SU-DHL-6 (cell line): ENCODE measurements around the gene UTS2R.

Source experiments
- H2AFZ ChIP-seq: fragments of 200-600 bp; sonication (generic); 2 replicates; pipeline ENCODE4 v1.6.1; 2014; ENCODE audit warnings: low read depth, mild to moderate bottlenecking, moderate library complexity, mixed read lengths, antibody characterized with exemption, low read length; ENCODE audit not compliant: severe bottlenecking
- H3F3A ChIP-seq: fragments of 200-600 bp; shearing (Covaris generic); 2 replicates; pipeline ENCODE4 v1.6.0; 2016; ENCODE audit warnings: antibody characterized with exemption, mild to moderate bottlenecking; ENCODE audit not compliant: insufficient read depth
- H3K27ac ChIP-seq: fragments of 200-600 bp; sonication (generic); 2 replicates; pipeline ENCODE4 v1.5.1; 2016; ENCODE audit warnings: low read depth, mild to moderate bottlenecking, low read length, moderate library complexity, mixed read lengths
- H3K27me3 ChIP-seq: fragments of 200-600 bp; sonication (generic), shearing (Covaris generic); 2 replicates; pipeline ENCODE4 v1.6.0; 2014; ENCODE audit warnings: mild to moderate bottlenecking, low read length
- H3K36me3 ChIP-seq: fragments of 200-600 bp; sonication (generic); 2 replicates; pipeline ENCODE4 v1.6.1; 2014; ENCODE audit warnings: mild to moderate bottlenecking, low read length, mixed read lengths
- H3K4me2 ChIP-seq: fragments of 300-600, 200-600 bp; shearing (Covaris generic), sonication (generic); 2 replicates; pipeline ENCODE4 v1.6.0; 2014; ENCODE audit warnings: low read length, low read depth, mild to moderate bottlenecking; ENCODE audit not compliant: poor library complexity, severe bottlenecking
- H3K4me3 ChIP-seq: fragments of 200-600 bp; sonication (generic); 2 replicates; pipeline ENCODE4 v1.5.1; 2014; ENCODE audit warnings: antibody characterized with exemption, low read length, mild to moderate bottlenecking, mixed read lengths; ENCODE audit not compliant: insufficient read depth, poor library complexity, severe bottlenecking
- H3K79me2 ChIP-seq: fragments of 200-600 bp; sonication (generic); 2 replicates; pipeline ENCODE4 v1.6.1; 2014; ENCODE audit warnings: mild to moderate bottlenecking, low read length, moderate library complexity; ENCODE audit not compliant: insufficient read depth
- H3K9ac ChIP-seq: fragments of 200-600 bp; sonication (generic); 2 replicates; pipeline ENCODE4 v1.7.0; 2014; ENCODE audit warnings: mild to moderate bottlenecking, low read length
- H3K9me2 ChIP-seq: fragments of 200-600 bp; sonication (generic); replicated peaks from 2 replicates; pipeline ENCODE4 v1.6.1; 2014; ENCODE audit warnings: low read length; ENCODE audit not compliant: insufficient read depth
- H3K9me3 ChIP-seq: fragments of 200-600 bp; sonication (generic); 2 replicates; pipeline ENCODE4 v1.6.1; 2014; ENCODE audit warnings: low read length, mixed read lengths; ENCODE audit not compliant: insufficient read depth
- H4K20me1 ChIP-seq: fragments of 200-600 bp; sonication (generic); 2 replicates; pipeline ENCODE4 v1.6.1; 2014; ENCODE audit warnings: low read depth, mild to moderate bottlenecking, antibody characterized with exemption, low read length, moderate library complexity, mixed read lengths
- EZH2phosphoT487 ChIP-seq: fragments of 200-600 bp; sonication (generic), shearing (Covaris generic); conservative IDR thresholded peaks from 2 replicates; pipeline ENCODE4 v1.6.1; 2018; ENCODE audit warnings: mild to moderate bottlenecking, antibody characterized with exemption, low read length, moderate library complexity, mixed read lengths
- TF ChIP-seq, protein P1 (sequence below): fragments of 200-600 bp; sonication (generic); IDR thresholded peaks from one replicate; pipeline ENCODE4 v1.5.1; 2017; ENCODE audit warnings: antibody characterized with exemption, mild to moderate bottlenecking, low read length, moderate library complexity; ENCODE audit not compliant: insufficient read depth, poor library complexity, severe bottlenecking

Gene UTS2R

DNA sequence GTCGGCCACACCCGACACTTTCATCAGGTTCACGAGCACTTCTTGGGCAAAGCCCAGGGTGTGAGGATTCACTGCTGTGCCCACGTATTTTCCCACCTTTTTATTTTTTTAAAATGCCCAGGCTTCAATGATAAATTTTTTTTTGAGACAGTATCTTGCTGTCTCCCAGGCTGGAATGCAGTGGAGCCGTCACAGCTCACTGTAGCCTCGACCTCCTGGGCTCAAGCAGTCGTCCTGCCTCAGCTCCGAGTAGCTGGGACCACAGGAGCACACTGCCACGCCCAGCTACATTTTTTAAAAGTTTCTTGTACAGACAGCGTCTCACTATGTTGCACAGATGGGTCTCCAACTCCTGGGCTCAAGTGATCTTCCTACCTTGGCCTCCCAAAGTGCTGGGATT is 17.8 kb downstream of the UTS2R start:
- Histone ChIP-seq H3K9me2 (no peaks in the 10 kb centered on the region), H3K9ac (no peak overlapping the region), H3K79me2 (no peaks in the 10 kb centered on the region), H4K20me1 (no peaks in the 10 kb centered on the region), H3K27ac (no peak overlapping the region), H3K4me3 (no peak overlapping the region), H2AFZ (no peak overlapping the region), H3F3A (no peaks in the 10 kb centered on the region), H3K36me3 (no peaks in the 10 kb centered on the region), H3K9me3 (no peaks in the 10 kb centered on the region), H3K27me3 (no peaks in the 10 kb centered on the region), H3K4me2 (no peak overlapping the region)
- TF ChIP-seq, protein P1, sequence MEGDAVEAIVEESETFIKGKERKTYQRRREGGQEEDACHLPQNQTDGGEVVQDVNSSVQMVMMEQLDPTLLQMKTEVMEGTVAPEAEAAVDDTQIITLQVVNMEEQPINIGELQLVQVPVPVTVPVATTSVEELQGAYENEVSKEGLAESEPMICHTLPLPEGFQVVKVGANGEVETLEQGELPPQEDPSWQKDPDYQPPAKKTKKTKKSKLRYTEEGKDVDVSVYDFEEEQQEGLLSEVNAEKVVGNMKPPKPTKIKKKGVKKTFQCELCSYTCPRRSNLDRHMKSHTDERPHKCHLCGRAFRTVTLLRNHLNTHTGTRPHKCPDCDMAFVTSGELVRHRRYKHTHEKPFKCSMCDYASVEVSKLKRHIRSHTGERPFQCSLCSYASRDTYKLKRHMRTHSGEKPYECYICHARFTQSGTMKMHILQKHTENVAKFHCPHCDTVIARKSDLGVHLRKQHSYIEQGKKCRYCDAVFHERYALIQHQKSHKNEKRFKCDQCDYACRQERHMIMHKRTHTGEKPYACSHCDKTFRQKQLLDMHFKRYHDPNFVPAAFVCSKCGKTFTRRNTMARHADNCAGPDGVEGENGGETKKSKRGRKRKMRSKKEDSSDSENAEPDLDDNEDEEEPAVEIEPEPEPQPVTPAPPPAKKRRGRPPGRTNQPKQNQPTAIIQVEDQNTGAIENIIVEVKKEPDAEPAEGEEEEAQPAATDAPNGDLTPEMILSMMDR: no peak

DNA sequence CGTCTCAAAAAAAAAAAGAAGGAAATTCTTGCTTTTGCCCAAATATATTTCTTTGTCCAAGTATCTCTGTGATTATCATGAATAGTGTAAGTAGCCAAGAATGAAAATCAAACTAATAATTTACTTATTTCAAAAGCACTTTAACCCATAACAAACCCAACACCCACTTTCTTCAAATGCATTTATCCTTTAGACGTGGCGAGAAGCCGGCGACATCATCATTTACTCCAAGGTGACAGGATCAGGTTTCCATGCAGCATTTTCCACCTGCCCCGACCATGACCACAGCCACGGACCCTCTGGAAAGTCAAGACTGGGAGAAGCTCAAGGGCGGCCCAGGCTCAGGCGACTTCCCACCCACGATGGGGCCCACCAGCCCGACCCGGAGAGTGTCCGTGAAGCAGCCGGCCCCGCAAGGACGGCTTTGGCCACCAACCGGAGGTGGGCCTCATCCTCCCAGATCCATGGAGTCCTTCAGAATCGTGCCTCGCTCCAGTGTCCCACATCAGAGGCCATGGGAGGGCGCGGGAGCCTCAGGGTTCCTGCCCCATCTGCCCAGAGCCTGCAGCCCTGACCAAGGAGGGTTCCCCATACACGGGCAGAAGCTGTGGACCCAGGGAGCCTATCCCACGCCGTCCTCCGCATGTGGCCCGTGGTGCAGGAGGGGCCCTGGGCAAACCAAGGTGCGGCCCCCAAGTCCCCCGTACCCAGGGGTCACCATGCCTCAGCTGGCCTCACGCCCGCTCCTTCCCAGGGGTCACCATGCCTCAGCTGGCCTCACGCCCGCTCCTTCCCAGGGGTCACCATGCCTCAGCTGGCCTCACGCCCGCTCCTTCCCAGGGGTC is 18.7 kb downstream of the UTS2R start:
- H3K9me3 ChIP-seq: no peaks in the 10 kb centered on the region
- H4K20me1 ChIP-seq: no peaks in the 10 kb centered on the region
- no peaks in the 10 kb centered on the region for H3F3A ChIP-seq
- no peaks in the 10 kb centered on the region for H3K27me3 ChIP-seq
- H3K79me2 ChIP-seq: no peaks in the 10 kb centered on the region
- no peak overlapping the region for H3K4me3 ChIP-seq
- H3K27ac ChIP-seq: no peak overlapping the region
- no peak overlapping the region for H3K4me2 ChIP-seq
- TF ChIP-seq EZH2phosphoT487: no peak
- TF ChIP-seq, protein P1: no peak
- H3K9me2 ChIP-seq: no peaks in the 10 kb centered on the region
- H2AFZ ChIP-seq: no peak overlapping the region
- no peak overlapping the region for H3K9ac ChIP-seq
- no peaks in the 10 kb centered on the region for H3K36me3 ChIP-seq

DNA sequence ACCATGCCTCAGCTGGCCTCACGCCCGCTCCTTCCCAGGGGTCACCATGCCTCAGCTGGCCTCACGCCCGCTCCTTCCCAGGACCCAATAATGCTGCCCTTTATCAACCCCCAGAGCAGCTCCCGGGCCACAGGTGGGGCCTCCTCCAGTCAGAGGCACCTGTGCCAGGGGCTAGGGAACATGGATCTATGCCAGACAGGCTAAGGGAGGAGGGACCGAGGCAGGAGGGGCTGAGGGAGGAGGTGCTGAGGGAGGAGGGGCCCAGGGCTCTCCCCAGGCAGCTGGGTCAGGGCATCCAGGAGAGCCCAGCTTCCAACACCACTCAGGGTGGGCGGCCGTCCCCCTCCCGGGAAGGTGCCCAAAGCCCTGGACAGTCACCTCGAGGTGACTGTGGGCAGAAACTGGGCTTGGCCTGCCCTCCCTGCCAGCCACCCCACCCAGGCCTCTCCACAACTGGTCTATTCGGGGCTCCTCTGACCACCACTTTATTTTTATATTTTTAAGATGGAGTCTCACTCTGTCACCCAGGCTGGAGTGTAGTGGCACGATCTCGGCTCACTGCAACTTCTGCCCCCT is 19.4 kb downstream of the UTS2R start:
- no peaks in the 10 kb centered on the region for H3F3A ChIP-seq
- no peaks in the 10 kb centered on the region for H3K27me3 ChIP-seq
- no peak overlapping the region for H3K4me2 ChIP-seq
- TF ChIP-seq EZH2phosphoT487: no peak
- TF ChIP-seq, protein P1: no peak
- H3K79me2 ChIP-seq: no peaks in the 10 kb centered on the region
- H2AFZ ChIP-seq: no peak overlapping the region
- H3K9me3 ChIP-seq: no peaks in the 10 kb centered on the region
- no peak overlapping the region for H3K4me3 ChIP-seq
- H3K27ac ChIP-seq: no peak overlapping the region
- no peaks in the 10 kb centered on the region for H3K36me3 ChIP-seq
- H4K20me1 ChIP-seq: no peaks in the 10 kb centered on the region
- no peaks in the 10 kb centered on the region for H3K9me2 ChIP-seq
- no peak overlapping the region for H3K9ac ChIP-seq
